ENCODE data around the gene FRY.
"Not testable (repeated sequence)": the region's sequence is repeated elsewhere in the genome, so short reads cannot be mapped to it uniquely, and the experiment has no call there.

- TF ChIP-seq CTCF, POLR2AphosphoS5, POLR2A, EP300 (IDR thresholded peaks at IDR 0.05): not testable (repeated sequence)
Measured at GRCh38 chr13:31984388-31984787, 47.2 kb upstream of the FRY start.

Data from gastroesophageal sphincter (tissue), 3 donors.